ENCODE results near the gene OR8D2. TPM values are rescaled to one million over a fixed set of nuclear protein-coding genes. Genes with fewer than 3 reads are reported as not detected.

The OR8D2 gene
- total and polyA plus RNA-seq, 10 of the 15 experiments (the other 5 are each of a cell fraction or from before 2014, with no cell fraction given), result not detected

GRCh38 chr11:124315052-124315451 is 4.9 kb downstream of the OR8D2 start:
- no peak for DNase-seq (ENCODE audit: low read depth, low spot score)
- POLR2A ChIA-PET, result no interaction called here
- WGBS (ENCODE audit: insufficient coverage, insufficient replicate concordance, low lambda C conversion rate, missing lambda C conversion rate), result 3% methylated on average over 3 of the region's 3 CpGs
- SMC1A ChIA-PET (ENCODE audit: uncharacterized antibody, unreplicated experiment), result no interaction called here
- RAD21 ChIA-PET (ENCODE audit: unreplicated experiment), result no interaction called here
- no peak overlapping the region for H3K4me3 ChIP-seq
- intact Hi-C loops (cut with micrococcal nuclease; ENCODE audit: unreplicated experiment) (no loop called here), in situ Hi-C loops (cut with MboI) (no loop called here)
- TF ChIP-seq RCOR1 (conservative IDR thresholded peaks at IDR 0.05; ENCODE audit: low read depth, low read length), result no peak
- TF ChIP-seq EED (IDR thresholded peaks at IDR 0.05; ENCODE audit: low read depth), result no peak
- TF ChIP-seq MEF2A (IDR thresholded peaks at IDR 0.05; ENCODE audit: insufficient read depth, low read depth, low read length), result no peak
- TF ChIP-seq NR2C1 (IDR thresholded peaks at IDR 0.05), result no peak
- TF ChIP-seq RBBP5 (conservative IDR thresholded peaks at IDR 0.05), result no peak
- no peak for TF ChIP-seq SRF (IDR thresholded peaks at IDR 0.05; ENCODE audit: low read depth in 2 of 2, low read length in 2 of 2)
- TF ChIP-seq SIN3A (IDR thresholded peaks at IDR 0.05; ENCODE audit: low read depth, low read length), result no peak
- no peak for TF ChIP-seq USF1 (IDR thresholded peaks at IDR 0.05; ENCODE audit: borderline replicate concordance, extremely low read length, insufficient read depth, low read depth, low read length)
- no peak for TF ChIP-seq BHLHE40 (IDR thresholded peaks at IDR 0.05; ENCODE audit: borderline replicate concordance in 1 of 2, low read depth in 2 of 2, low read length in 1 of 2)
- TF ChIP-seq RAD21 (IDR thresholded peaks at IDR 0.05; ENCODE audit: insufficient read depth, low read depth, low read length), result no peak
- TF ChIP-seq SIX5 (IDR thresholded peaks at IDR 0.05; ENCODE audit: low read depth, low read length, severe bottlenecking), result no peak
- no peak for TF ChIP-seq RELB (IDR thresholded peaks at IDR 0.05; ENCODE audit: low read depth)
- no peak for TF ChIP-seq NFYA (IDR thresholded peaks at IDR 0.05; ENCODE audit: borderline replicate concordance, low read depth, low read length)
- TF ChIP-seq WRNIP1 (IDR thresholded peaks at IDR 0.05; ENCODE audit: borderline replicate concordance, low read depth, low read length), result no peak
- no peak for TF ChIP-seq EGR1 (IDR thresholded peaks at IDR 0.05; ENCODE audit: borderline replicate concordance in 1 of 2, low read depth in 2 of 2, low read length in 2 of 2)
- no peak for TF ChIP-seq ZBED1 (IDR thresholded peaks at IDR 0.05; ENCODE audit: borderline replicate concordance)
- no peak for TF ChIP-seq KAT2A (conservative IDR thresholded peaks at IDR 0.05; ENCODE audit: control insufficient read depth, low read depth, low read length)
- no peak for TF ChIP-seq ZNF687 (IDR thresholded peaks at IDR 0.05)
- H3K9me3 ChIP-seq (replicated peaks; ENCODE audit: control insufficient read depth, insufficient read depth, low read length), result no peaks in the 10 kb centered on the region
- no peaks in the 10 kb centered on the region for H3K4me1 ChIP-seq (ENCODE audit: control insufficient read depth, insufficient read depth, low read length)
- no peaks in the 10 kb centered on the region for H3K27me3 ChIP-seq (replicated peaks in 1 of 2; ENCODE audit: control insufficient read depth in 2 of 2, insufficient read depth in 2 of 2, low read length in 1 of 2)
- no peaks in the 10 kb centered on the region for H3K79me2 ChIP-seq (ENCODE audit: control insufficient read depth, insufficient read depth, low read length)
- no peak overlapping the region for H3K4me2 ChIP-seq (ENCODE audit: control insufficient read depth, insufficient read depth)
- ATAC-seq, result no peak
- H3K9ac ChIP-seq (ENCODE audit: control insufficient read depth, insufficient read depth, low read length), result no peak overlapping the region
- CTCF ChIA-PET, result no interaction called here
- H2AFZ ChIP-seq (ENCODE audit: control insufficient read depth, low read depth, low read length), result no peak overlapping the region
- FAIRE-seq, result no peak
- H3K36me3 ChIP-seq (ENCODE audit: control insufficient read depth in 2 of 2, insufficient read depth in 2 of 2, low read length in 1 of 2), result no peaks in the 10 kb centered on the region
- H4K20me1 ChIP-seq (ENCODE audit: control insufficient read depth, insufficient read depth), result no peaks in the 10 kb centered on the region; the same call in 1 of the 2 replicates
- H3K27ac ChIP-seq (ENCODE audit: control insufficient read depth, insufficient read depth), result no peak overlapping the region
- BruUV-seq (replicated peaks), result no TSS peak

All from GM12878 (cell line).